ENCODE data around the gene C1QTNF9B.

Gene C1QTNF9B

GRCh38 chr13:23919006-23919405 lies 21.7 kb upstream of the C1QTNF9B start:
- TF ChIP-seq CTCF (IDR thresholded peaks at IDR 0.05; ENCODE audit: insufficient read depth, low read length) (no peak), REST (IDR thresholded peaks at IDR 0.05; ENCODE audit: insufficient replicate concordance, low read depth) (no peak), SPI1 (IDR thresholded peaks at IDR 0.05; ENCODE audit: borderline replicate concordance, low read depth) (peak; percentile 82), POLR2AphosphoS5 (IDR thresholded peaks at IDR 0.05; ENCODE audit: low read depth) (no peak), GABPA (IDR thresholded peaks at IDR 0.05; ENCODE audit: low read depth) (no peak)
- no peak for DNase-seq (ENCODE audit: low read depth in 1 of 2, low spot score in 1 of 2)

GRCh38 chr13:23918208-23918607 lies 20.9 kb upstream of the C1QTNF9B start:
- no peak for TF ChIP-seq GABPA (IDR thresholded peaks at IDR 0.05; ENCODE audit: low read depth)
- TF ChIP-seq SPI1 (IDR thresholded peaks at IDR 0.05; ENCODE audit: borderline replicate concordance, low read depth), result no peak
- TF ChIP-seq POLR2AphosphoS5 (IDR thresholded peaks at IDR 0.05; ENCODE audit: low read depth), result no peak
- DNase-seq (ENCODE audit: low read depth in 1 of 2, low spot score in 1 of 2), result no peak
- H3K27me3 ChIP-seq (ENCODE audit: insufficient read depth, poor library complexity, severe bottlenecking), result no peaks in the 10 kb centered on the region
- H3K4me3 ChIP-seq (replicated peaks; ENCODE audit: insufficient read depth, low read length), result no peak overlapping the region
- no peak overlapping the region for H3K27ac ChIP-seq (replicated peaks)

More at GRCh38 chr13:23919006-23919405, 21.7 kb upstream of the C1QTNF9B start:
- Histone ChIP-seq H3K27me3 (ENCODE audit: insufficient read depth, poor library complexity, severe bottlenecking) (no peaks in the 10 kb centered on the region), H3K4me3 (replicated peaks; ENCODE audit: insufficient read depth, low read length) (no peak overlapping the region), H3K27ac (replicated peaks) (no peak overlapping the region)

GRCh38 chr13:23915308-23915707 lies 18.0 kb upstream of the C1QTNF9B start:
- no peak for DNase-seq (ENCODE audit: low read depth in 1 of 2, low spot score in 1 of 2)
- H3K27me3 ChIP-seq (ENCODE audit: insufficient read depth, poor library complexity, severe bottlenecking), result peaks cover 2% of the 10 kb centered on the region
- no peak for TF ChIP-seq CTCF (IDR thresholded peaks at IDR 0.05; ENCODE audit: insufficient read depth, low read length)
- TF ChIP-seq POLR2AphosphoS5 (IDR thresholded peaks at IDR 0.05; ENCODE audit: low read depth), result no peak
- no peak for TF ChIP-seq REST (IDR thresholded peaks at IDR 0.05; ENCODE audit: insufficient replicate concordance, low read depth)
- no peak for TF ChIP-seq GABPA (IDR thresholded peaks at IDR 0.05; ENCODE audit: low read depth)
- TF ChIP-seq SPI1 (IDR thresholded peaks at IDR 0.05; ENCODE audit: borderline replicate concordance, low read depth), result no peak
- no peak overlapping the region for H3K4me3 ChIP-seq (replicated peaks; ENCODE audit: insufficient read depth, low read length)
- no peak overlapping the region for H3K27ac ChIP-seq (replicated peaks)

- H3K4me3 ChIP-seq (replicated peaks; ENCODE audit: insufficient read depth, low read length), result no peak overlapping the region
- DNase-seq (ENCODE audit: low read depth in 1 of 2, low spot score in 1 of 2), result no peak
- peaks cover 2% of the 10 kb centered on the region for H3K27me3 ChIP-seq (ENCODE audit: insufficient read depth, poor library complexity, severe bottlenecking)
- TF ChIP-seq POLR2AphosphoS5 (IDR thresholded peaks at IDR 0.05; ENCODE audit: low read depth), result no peak
- no peak for TF ChIP-seq GABPA (IDR thresholded peaks at IDR 0.05; ENCODE audit: low read depth)
- TF ChIP-seq CTCF (IDR thresholded peaks at IDR 0.05; ENCODE audit: insufficient read depth, low read length), result no peak
- TF ChIP-seq REST (IDR thresholded peaks at IDR 0.05; ENCODE audit: insufficient replicate concordance, low read depth), result no peak
- TF ChIP-seq SPI1 (IDR thresholded peaks at IDR 0.05; ENCODE audit: borderline replicate concordance, low read depth), result no peak
- no peak overlapping the region for H3K27ac ChIP-seq (replicated peaks)
Observed at GRCh38 chr13:23912469-23912868, 15.2 kb upstream of the C1QTNF9B start.

All from HL-60 (cell line).